Astrocyte (in vitro differentiated cells and primary cell): Measurements from ENCODE around the gene ADCY2.

ENCODE experiments used
- EZH2 ChIP-seq: IDR thresholded peaks from 2 replicates; pipeline ENCODE4 v1.6.1; 2012; ENCODE audit warnings: mild to moderate bottlenecking, low read length, inconsistent platforms; ENCODE audit not compliant: insufficient read depth
- TF ChIP-seq, protein P1 (sequence below): IDR thresholded peaks from 2 replicates; pipeline ENCODE4 v1.5.1; 2011; ENCODE audit warnings: low read depth, mild to moderate bottlenecking, inconsistent platforms, low read length, moderate library complexity; ENCODE audit not compliant: insufficient read depth

GRCh38 chr5:7467179-7467578, 71.2 kb downstream of the ADCY2 start:
- TF ChIP-seq, protein P1, sequence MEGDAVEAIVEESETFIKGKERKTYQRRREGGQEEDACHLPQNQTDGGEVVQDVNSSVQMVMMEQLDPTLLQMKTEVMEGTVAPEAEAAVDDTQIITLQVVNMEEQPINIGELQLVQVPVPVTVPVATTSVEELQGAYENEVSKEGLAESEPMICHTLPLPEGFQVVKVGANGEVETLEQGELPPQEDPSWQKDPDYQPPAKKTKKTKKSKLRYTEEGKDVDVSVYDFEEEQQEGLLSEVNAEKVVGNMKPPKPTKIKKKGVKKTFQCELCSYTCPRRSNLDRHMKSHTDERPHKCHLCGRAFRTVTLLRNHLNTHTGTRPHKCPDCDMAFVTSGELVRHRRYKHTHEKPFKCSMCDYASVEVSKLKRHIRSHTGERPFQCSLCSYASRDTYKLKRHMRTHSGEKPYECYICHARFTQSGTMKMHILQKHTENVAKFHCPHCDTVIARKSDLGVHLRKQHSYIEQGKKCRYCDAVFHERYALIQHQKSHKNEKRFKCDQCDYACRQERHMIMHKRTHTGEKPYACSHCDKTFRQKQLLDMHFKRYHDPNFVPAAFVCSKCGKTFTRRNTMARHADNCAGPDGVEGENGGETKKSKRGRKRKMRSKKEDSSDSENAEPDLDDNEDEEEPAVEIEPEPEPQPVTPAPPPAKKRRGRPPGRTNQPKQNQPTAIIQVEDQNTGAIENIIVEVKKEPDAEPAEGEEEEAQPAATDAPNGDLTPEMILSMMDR, result no peak
- TF ChIP-seq EZH2, result no peak
